Natural killer cell (primary cell): ENCODE data around the gene RUNX2. TPM values are rescaled to one million over a fixed set of nuclear protein-coding genes. Genes with fewer than 3 reads are reported as not detected.

Source experiments
- ATAC-seq, 3 donors: fragments of 150-1000 bp in 2 of 3; fragments of 200-7000 bp in 1 of 3; cut with Tn5 transposase; 1 replicate in 1 of 3; 2 replicates in 2 of 3; pipeline ENCODE4 v1.10.0; 2021; ENCODE audit warnings: mild to moderate bottlenecking in 2 of 3, moderate library complexity in 2 of 3
- DNase-seq, 2 donors: peaks; one replicate each; pipeline versions ENCODE4 v3.0.0 to v3.0.0-alpha.2; 2013 to 2021; ENCODE audit warnings: mixed read lengths in 1 of 2
- H3K27ac ChIP-seq: one replicate; pipeline ENCODE4 v1.5.1; 2013; ENCODE audit warnings: mild to moderate bottlenecking, low read length
- H3K27me3 ChIP-seq: one replicate; pipeline ENCODE4 v1.6.1; 2013; ENCODE audit warnings: low read length; ENCODE audit not compliant: control insufficient read depth, insufficient read depth
- H3K36me3 ChIP-seq: one replicate; pipeline ENCODE4 v1.6.1; 2013; ENCODE audit warnings: low read length; ENCODE audit not compliant: control insufficient read depth, insufficient read depth
- H3K4me1 ChIP-seq: one replicate; pipeline ENCODE4 v1.6.1; 2013; ENCODE audit warnings: low read length; ENCODE audit not compliant: control insufficient read depth, insufficient read depth
- H3K4me3 ChIP-seq: one replicate; pipeline ENCODE4 v1.5.1; 2013; ENCODE audit warnings: low read length
- H3K9me3 ChIP-seq: one replicate; pipeline ENCODE4 v1.6.1; 2013; ENCODE audit warnings: low read length; ENCODE audit not compliant: control insufficient read depth, insufficient read depth
- H3K27ac Mint-ChIP-seq, 2 donors: one replicate each; pipeline ENCODE4 v1.8.0; 2022; ENCODE audit warnings: mild to moderate bottlenecking in 2 of 2, mixed read lengths in 2 of 2, moderate library complexity in 1 of 2
- H3K27me3 Mint-ChIP-seq, 2 donors: one replicate each; pipeline ENCODE4 v1.8.0; 2022; ENCODE audit warnings: low read depth in 2 of 2, mixed read lengths in 2 of 2
- H3K36me3 Mint-ChIP-seq: one replicate; pipeline ENCODE4 v1.8.0; 2022; ENCODE audit warnings: mixed read lengths
- H3K4me1 Mint-ChIP-seq, 2 donors: one replicate each; pipeline ENCODE4 v1.8.0; 2022; ENCODE audit warnings: mixed read lengths in 2 of 2
- H3K4me3 Mint-ChIP-seq: one replicate; pipeline ENCODE4 v1.8.0; 2022; ENCODE audit warnings: mild to moderate bottlenecking, moderate library complexity, mixed read lengths
- H3K9me3 Mint-ChIP-seq, 2 donors: one replicate each; pipeline ENCODE4 v1.8.0; 2022; ENCODE audit warnings: mixed read lengths in 2 of 2
- WGBS: methylation state at CpG from one replicate; pipeline ENCODE4 v1.1.7; 2013; ENCODE audit warnings: missing lambda C conversion rate; ENCODE audit not compliant: insufficient coverage; 5-methylcytosine and 5-hydroxymethylcytosine counted together
- intact Hi-C: fragments of 100-400 bp; cut with micrococcal nuclease; formaldehyde crosslinking; loops from one replicate; pipeline ENCODE4 v1.14.2; 2022
- total RNA-seq, 4 donors: library from RNA; stranded (reverse); fragments of 120-200 nt in 1 of 4; gene quantifications; one replicate each; pipeline versions ENCODE4 v1.2.3 to v1.2.4, GENCODE V29; 2013 to 2022
- TF ChIP-seq, protein P1 (sequence below): fragments of 200-600 bp; IDR thresholded peaks from one replicate; pipeline ENCODE4 v1.8.0; 2022; ENCODE audit warnings: antibody characterized with exemption

The RUNX2 gene
- total RNA-seq, 3 donors from 2014 or later (not counting 1 experiment from before 2014, with no cell fraction given), result 5.0 to 19.2 (median 7.0) TPM

DNA sequence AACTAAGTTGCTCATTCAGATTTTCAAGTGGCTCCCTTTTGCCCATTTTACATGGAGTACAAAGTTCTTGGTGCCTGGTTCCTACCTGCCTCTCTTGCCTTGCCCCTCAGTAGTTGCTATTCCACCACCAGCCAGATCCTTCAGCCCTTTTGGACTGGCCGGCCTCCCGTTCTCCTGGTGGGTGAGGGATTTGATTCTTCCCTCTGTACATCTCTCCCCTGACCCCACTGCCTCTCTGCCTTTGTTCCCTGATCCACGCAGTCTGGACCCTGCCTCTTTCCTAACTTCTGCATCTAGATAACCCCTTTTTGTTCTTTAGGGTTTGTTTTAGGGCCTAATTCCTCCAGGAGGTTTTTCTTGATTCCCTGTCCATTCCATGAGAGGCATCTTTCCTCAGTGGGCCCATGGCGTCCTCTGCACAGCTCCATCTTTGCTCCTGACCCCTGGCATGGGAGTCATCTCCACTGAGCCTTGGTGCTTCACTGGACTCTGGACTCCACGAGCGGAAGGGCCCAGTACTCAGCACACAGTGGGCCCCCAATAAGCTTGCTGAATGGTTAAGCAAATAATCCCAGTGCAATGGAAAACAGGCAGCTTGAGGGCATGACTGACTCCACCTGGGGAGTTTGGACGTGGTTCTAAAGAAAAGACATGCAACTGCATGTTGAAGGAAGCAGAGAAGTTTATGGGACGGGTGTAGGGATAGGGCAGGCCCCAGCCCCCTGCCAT, 358.9 kb downstream of the RUNX2 start:
- H3K4me1 Mint-ChIP-seq, result peaks cover 0 to 4% of the 10 kb centered on the region in 2 donors
- H3K9me3 Mint-ChIP-seq, result no peaks in the 10 kb centered on the region
- no peak for ATAC-seq
- H3K27ac Mint-ChIP-seq, result no peak overlapping the region
- no peak for DNase-seq
- no peaks in the 10 kb centered on the region for H3K36me3 ChIP-seq
- H3K27ac ChIP-seq, result no peak overlapping the region
- H3K4me3 Mint-ChIP-seq, result no peak overlapping the region
- no peaks in the 10 kb centered on the region for H3K27me3 ChIP-seq
- intact Hi-C loops, result no loop called here
- H3K4me1 ChIP-seq, result no peaks in the 10 kb centered on the region
- no peak overlapping the region for H3K4me3 ChIP-seq
- no peaks in the 10 kb centered on the region for H3K36me3 Mint-ChIP-seq
- peaks cover under 1% of the 10 kb centered on the region for H3K9me3 ChIP-seq
- 83% methylated on average over 5 of the region's 8 CpGs for WGBS
- TF ChIP-seq, protein P1, sequence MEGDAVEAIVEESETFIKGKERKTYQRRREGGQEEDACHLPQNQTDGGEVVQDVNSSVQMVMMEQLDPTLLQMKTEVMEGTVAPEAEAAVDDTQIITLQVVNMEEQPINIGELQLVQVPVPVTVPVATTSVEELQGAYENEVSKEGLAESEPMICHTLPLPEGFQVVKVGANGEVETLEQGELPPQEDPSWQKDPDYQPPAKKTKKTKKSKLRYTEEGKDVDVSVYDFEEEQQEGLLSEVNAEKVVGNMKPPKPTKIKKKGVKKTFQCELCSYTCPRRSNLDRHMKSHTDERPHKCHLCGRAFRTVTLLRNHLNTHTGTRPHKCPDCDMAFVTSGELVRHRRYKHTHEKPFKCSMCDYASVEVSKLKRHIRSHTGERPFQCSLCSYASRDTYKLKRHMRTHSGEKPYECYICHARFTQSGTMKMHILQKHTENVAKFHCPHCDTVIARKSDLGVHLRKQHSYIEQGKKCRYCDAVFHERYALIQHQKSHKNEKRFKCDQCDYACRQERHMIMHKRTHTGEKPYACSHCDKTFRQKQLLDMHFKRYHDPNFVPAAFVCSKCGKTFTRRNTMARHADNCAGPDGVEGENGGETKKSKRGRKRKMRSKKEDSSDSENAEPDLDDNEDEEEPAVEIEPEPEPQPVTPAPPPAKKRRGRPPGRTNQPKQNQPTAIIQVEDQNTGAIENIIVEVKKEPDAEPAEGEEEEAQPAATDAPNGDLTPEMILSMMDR, result no peak
- peaks cover 0 to 10% of the 10 kb centered on the region in 2 donors for H3K27me3 Mint-ChIP-seq

- Histone ChIP-seq H3K4me3 (no peak overlapping the region), H3K36me3 (no peaks in the 10 kb centered on the region), H3K27me3 (no peaks in the 10 kb centered on the region), H3K9me3 (no peaks in the 10 kb centered on the region), H3K27ac (no peak overlapping the region), H3K4me1 (no peaks in the 10 kb centered on the region)
- no peak overlapping the region for H3K4me3 Mint-ChIP-seq
- WGBS, result 75% methylated on average over 9 of the region's 9 CpGs
- no peak overlapping the region for H3K27ac Mint-ChIP-seq
- no peaks in the 10 kb centered on the region for H3K4me1 Mint-ChIP-seq
- no peak for ATAC-seq
- intact Hi-C loops, result no loop called here
- TF ChIP-seq, protein P1, result no peak
- H3K9me3 Mint-ChIP-seq, result no peaks in the 10 kb centered on the region
- no peaks in the 10 kb centered on the region for H3K36me3 Mint-ChIP-seq
- peaks cover 0 to 10% of the 10 kb centered on the region in 2 donors for H3K27me3 Mint-ChIP-seq
- no peak for DNase-seq
These were observed 359.4 kb downstream of the RUNX2 start for GRCh38 chr6:45687570-45687969.

DNA sequence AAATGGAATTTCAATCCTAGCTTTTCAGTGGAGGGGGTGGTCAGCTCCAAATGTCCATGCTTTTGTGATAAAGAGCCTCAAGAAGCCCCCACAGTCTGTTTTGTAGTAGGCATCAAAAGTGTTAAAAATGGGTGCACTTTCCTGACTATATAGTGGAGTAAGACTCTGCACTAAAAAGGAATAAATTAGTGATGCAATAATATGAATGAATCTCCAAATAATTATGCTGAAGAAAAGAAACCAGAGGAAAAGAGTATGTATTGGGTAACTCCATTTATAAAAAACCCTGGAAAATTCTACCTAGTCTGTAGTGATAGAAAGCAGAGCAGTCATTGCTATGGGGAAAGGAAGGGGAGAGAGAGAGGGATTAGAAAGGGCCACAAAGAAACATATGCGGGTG, 360.1 kb downstream of the RUNX2 start:
- Mint-ChIP-seq H3K9me3 (no peaks in the 10 kb centered on the region), H3K27me3 (peaks cover 0 to 10% of the 10 kb centered on the region in 2 donors), H3K4me3 (no peak overlapping the region), H3K4me1 (no peaks in the 10 kb centered on the region), H3K27ac (no peak overlapping the region), H3K36me3 (no peaks in the 10 kb centered on the region)
- 100% methylated on average over 1 of the region's 1 CpG for WGBS
- H3K27me3 ChIP-seq, result no peaks in the 10 kb centered on the region
- no peak overlapping the region for H3K27ac ChIP-seq
- intact Hi-C loops, result no loop called here
- no peaks in the 10 kb centered on the region for H3K36me3 ChIP-seq
- H3K4me1 ChIP-seq, result no peaks in the 10 kb centered on the region
- no peak overlapping the region for H3K4me3 ChIP-seq
- no peaks in the 10 kb centered on the region for H3K9me3 ChIP-seq
- TF ChIP-seq, protein P1, result no peak
- no peak for DNase-seq
- ATAC-seq, result no peak
